GM12892 (cell line): ENCODE measurements around the gene INPP4A.

Experiments used
- POLR2A ChIP-seq: IDR thresholded peaks from 2 replicates; pipeline ENCODE4 v1.6.1; 2011; ENCODE audit warnings: low read depth, low read length, control low read depth
- POLR2AphosphoS5 ChIP-seq: IDR thresholded peaks from 2 replicates; pipeline ENCODE4 v1.6.1; 2011; ENCODE audit warnings: low read depth, low read length, control low read depth

- TF ChIP-seq POLR2A = no peak
- TF ChIP-seq POLR2AphosphoS5 = no peak
These were observed 43.6 kb downstream of the INPP4A start for GRCh38 chr2:98488252-98488651.
